Stimulated activated CD8-positive, alpha-beta memory T cell treated with anti-CD3 and anti-CD28 coated beads, Interleukin-4, amount 100 ng/mL, for 1 hour (primary cell): ENCODE data around the gene NDUFS6.
"Not testable (repeated sequence)": the region's sequence is repeated elsewhere in the genome, so short reads cannot be mapped to it uniquely, and the experiment has no call there.

Source experiments
- DNase-seq, 2 donors: peaks; one replicate each; pipeline ENCODE4 v3.0.0-alpha.2; 2020; ENCODE audit warnings: low read depth in 2 of 2, low spot score in 1 of 2

The NDUFS6 gene

DNA sequence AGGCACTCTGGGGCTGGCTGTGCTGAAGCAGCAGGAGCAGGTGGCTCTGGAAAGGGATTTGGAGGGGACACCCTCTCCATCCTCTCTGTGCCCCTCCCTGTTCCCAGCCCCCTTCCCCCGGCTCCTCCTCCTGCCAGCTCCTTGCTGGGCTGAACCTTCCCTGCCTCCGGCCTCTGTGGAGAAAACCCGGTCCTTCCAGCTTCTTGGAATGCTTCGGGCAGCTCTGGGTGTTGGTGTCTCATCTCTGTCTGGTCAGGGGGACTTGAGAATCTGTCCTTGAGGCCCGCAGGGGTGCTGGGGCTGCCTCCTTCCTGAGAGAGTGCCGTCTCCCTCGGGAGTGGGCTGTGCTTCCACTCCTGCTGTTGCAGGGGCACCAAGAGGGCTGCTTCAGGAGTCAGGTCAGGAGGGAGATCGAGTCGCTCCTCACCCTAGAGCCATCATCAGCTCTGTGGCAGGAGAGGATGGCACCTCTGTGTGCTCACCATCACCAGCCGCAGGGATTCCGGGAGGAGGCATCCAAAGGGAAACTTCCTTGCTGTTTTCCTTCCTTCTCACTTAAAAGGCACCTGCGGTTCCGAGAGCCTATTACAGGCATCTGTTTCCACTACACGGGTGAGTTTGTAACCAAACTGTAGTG is 30.6 kb downstream of the NDUFS6 start:
- DNase-seq: no peak

DNA sequence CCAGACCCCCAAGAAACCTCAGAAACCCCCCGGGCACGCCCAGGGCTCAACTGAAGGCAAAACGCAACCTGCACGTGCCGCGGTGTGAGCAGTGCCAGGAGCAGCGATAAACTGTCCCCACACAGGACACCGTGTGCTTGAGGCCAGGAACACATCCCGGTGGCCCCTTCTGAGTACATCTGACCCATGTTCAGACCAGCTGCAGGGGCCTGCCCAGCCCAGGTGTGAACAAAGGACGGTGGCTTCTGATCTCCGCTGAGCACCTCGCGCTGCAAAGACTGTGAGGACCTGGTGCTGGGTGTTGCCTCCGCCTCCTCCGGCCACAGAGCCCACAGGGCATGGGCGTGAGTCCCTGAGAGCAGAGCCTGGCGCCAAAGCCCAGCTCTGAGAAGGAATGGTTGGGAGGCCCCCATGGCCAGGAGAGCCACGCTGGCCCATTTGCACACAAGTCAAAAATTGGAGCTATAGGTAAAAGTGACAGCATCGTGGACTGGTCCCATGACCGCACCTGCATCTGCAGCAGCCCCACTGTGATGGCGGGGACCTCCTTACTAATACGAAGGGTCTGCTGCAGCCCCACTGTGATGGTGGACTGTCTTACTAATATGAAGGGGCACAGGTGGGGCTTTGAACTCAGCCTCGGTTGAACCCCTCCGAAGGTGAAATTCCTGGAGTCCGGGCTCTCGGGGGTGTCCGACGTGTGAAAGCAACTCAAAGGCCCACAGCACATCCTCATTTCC is 31.5 kb downstream of the NDUFS6 start:
- DNase-seq: no peak

DNA sequence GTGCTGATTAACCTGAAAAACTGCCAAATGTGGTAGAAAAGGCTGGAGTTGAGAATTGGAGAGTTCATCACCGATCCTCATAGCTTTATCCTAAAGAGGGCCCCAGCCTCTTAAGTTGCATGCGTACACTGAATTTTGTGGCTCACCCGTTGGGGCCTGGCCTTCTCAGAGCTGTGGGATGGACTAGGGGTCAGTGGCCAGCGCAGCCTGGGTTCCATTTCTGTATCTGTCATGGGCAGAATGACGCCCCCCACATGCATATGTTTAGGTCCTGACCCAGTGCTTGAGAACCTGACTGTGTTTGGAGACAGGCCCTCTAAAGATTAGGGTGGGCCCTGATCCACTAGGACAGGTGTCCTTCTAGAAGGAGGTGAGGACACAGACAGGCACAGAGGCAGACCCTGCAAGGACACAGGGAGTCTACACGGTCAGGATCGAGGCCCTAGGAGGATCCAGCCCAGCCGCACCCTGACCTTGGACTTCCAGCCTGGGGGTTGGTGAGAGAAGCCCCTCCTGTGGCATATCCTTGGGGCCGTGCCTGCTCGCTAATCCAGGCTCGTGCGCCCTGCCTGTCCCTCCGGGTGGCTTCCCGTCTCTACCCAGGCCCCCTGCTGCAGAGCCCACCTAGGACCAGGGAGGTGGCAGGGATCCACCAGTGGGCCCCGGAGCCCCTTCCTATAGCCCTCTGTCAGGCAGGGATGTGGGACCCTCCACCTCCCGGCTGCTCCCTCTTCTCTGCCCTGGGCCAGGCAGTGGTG is 32.2 kb downstream of the NDUFS6 start:
- DNase-seq: no peak

DNA sequence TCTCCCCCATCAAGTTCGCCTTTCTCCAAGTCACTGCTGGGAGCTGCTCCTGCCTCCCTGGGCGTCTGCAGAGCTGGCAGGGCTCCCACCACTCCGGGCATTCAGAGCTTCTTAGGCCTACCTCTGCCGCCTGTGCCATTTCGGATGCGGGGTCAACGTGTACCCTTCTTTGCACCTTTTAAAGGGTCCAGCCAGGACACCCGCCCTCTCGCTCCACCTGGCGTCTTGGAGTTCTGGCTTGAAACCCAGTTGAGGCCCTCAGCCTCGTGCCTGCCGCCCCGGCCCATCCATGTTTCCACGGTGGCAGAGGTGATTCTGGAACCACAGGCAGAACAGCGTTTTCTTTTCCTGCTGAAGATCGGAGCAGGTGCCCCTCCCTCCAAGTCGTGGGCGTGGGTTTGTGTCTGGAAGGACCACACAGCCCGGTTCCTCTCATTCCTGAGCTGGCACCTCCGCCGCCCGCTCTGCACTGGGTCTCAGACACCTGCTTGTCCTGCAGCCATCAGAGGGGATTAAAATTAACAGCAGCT is 32.9 kb downstream of the NDUFS6 start:
- DNase-seq: no peak

DNA sequence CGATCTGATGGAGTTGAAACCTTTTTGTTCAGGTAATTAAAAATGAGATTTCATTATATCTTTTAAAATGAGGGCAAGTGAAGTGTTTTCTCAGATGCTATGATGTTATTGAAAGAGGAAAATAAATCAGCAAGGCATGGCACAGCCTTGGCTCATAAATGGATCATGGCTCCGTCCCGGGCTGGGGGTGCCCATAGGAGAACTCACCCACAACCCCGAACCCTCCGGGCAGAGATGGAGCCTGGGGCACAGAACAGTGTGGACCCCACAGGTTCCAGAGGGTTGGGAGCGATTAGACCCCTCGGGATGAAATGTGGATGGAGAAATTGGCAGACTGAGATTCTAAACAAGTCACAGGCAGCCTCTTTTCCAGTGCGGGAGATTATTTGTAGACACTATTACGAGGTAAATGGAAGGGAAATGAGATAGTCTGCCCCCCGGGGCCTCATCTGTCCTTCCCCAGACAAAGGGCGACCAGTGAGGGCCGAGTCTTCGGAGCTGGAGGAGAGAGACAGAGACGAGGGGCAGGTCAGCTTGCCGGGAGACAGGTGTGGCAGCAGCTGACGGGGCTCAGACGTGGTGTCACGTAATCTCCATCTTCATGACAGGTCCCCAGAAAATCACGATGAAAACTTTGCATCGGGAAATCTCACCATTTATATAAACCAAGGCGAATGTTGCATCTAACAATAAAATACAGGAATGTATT is 33.7 kb downstream of the NDUFS6 start:
- no peak for DNase-seq

DNA sequence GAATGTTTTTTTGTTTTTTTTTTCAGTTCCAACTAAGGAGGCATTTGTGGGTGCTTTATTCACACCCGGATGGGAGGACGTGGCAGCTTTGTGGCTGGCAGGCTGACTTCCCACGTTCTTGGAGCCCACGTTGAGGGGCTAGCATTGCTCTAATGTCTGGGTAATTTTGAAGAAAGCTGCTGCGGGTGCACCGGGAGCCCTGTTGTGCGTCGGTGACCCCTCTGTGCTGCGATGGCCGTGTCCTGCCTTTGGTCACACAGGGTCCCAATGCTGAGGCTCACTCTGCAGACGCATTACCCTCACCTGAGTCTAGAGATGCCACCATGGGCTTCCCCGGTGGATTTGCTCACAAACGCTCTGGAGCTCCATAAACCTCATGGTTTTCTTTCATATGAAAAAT is 34.2 kb downstream of the NDUFS6 start:
- DNase-seq: no peak

DNA sequence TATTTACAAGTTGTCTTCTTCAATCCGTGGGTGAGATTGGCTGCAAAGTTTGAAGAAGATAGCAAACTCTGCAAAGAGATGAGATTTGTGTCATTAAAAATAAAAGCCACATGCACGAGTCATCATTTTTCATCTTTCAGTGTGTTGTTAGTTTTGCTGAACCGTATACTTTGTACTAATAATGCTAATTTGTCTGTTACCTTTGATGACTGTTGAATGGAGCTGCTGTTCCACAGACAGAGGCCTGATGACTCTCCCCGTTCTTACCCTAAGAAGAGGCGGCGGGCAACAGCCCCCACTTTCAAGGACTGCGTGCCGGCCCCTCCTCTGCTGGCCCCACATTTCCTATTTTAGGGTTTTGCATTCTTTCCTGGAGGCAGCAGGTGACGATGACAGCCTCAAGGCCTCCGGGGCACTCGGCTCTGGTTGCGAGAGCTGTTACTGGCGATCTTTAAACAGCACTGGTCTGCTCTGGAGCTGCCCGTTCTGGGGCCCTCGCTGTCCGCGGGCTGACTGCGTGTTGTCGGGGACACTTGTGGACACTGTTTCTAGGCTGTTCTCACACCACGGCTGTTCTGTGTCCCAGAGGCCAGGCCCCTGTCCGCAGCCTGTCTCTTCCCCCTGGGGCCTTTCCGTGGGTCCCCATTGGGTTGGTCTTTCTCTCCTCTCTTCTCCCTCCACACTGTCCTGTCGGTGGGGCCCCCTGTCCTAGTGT is 35.1 kb downstream of the NDUFS6 start:
- DNase-seq: no peak

DNA sequence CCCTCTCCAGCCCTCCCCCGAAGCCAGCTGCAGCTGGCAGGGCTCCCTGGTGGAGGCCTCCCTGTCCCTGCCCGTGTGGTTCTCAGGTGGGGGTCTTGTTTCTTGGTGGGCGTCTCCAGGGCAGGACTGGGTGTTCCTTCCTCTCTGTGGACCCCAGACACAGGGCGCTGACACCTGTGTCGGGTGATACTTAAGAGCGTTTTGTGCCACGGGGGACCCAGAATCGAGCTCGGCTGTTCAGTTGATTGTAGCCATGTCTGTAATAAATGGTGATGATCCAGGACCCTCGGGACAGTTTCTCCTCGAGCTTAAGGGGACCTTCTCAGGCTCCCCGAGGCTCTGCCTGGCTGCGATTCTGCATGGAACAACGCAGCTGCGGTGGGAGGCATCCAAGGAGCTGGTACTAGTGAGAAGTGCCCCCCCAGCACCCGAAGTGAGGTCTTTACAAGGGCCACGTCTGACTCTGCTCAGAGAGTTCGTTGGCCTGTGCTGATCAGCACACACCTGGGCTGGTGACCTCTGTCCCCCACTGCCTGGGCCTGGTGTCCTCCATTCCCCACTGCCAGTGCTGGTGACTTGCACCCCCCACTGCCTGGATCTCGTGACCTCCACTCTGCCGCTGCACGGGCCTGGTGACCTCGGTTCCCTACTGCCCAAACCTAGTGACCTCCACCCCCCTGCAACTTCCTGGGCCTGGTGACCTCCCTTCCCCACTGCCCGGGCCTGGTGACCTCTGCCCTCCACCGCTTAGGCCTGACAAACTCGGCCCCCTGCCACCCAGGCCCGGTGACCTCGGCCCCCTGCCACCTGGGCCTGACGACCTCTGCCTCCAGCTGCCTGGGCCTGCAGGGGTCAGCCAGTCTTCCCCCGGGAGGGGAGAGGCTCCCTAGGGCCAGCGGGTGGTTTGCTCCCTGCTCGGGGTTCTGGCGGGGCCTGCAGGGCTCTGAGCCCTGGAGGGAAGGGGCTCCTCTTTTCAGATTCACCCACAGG is 36.0 kb downstream of the NDUFS6 start:
- no peak for DNase-seq

DNA sequence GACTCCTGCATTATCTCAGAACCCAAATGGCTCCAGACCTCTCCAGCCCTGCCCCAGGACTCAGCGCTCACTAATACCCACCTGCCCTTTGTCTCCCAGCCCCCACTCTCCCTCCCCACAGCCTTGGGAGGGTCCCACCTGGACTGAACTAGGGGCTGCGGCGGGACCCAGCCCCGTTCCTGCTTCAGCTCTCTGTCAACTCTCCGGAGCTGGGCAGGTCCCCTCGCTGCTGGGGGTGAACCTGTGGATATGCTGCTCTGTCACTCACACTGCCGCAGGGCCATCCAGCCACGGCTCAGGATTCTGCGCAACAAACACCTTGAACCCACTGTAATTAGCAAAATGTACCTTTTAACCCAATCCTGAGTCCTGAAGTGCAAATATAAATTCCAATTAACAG is 36.8 kb downstream of the NDUFS6 start:
- DNase-seq: no peak

DNA sequence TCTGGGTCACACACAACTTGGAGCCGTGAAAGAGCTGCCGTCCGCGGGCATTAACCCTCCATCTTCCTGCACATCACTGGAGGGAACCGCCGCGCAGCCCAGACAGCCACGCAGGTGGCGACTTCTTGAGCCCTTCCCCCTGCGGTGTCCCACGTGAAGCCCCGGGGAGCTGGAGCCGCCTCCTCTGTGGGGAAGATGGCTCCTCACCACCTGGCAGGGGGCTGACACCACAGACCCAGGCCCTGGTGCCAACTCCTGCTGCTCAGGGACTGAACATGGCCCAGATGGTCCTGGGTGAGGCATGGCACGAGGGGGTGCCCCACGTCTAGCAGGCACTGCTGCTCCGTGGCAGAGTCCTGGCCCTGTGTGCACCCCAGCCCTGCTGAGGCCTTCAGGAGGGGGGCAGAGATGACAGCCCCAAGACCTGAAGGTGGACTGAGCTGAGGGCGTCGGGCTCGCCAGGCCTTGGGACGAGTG is 38.9 kb downstream of the NDUFS6 start:
- DNase-seq: no peak

DNA sequence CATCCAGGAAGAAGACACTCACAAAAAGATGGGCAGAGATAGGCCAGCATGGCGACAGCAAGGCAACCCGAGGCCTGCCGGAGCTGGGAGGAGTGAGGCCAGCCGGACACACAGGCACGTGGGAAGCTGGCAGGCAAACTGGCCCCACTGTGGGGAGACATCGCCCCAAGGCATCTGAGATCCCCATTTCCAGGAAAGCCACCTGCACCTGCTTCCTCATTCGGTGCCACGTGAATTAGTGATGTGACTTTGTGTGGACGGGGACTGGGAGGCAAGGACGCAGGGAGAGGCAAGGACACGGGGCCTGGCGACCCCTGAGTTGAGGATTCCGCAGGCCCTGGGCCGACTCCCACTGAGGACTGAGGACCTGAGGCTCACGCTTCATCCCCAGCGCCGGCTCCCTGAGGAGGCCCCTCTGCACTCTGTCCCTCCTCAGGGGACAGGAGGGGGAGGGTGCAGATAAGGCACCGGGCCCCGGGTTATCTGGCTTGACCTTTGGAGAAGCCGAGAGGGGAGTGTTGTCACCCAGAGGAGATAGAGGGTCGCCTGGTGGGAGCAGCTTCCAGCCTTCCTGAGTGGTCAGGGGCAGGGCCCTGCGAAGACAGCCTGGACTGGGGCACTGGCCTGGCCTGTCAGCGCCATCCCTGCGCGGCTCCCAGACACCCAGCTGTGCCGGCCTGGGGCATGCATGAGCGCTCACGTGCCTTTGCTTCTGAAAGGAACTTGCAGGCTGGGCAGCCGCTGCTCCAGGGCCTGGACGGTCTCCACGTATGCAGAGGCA is 39.7 kb downstream of the NDUFS6 start:
- DNase-seq: no peak

DNA sequence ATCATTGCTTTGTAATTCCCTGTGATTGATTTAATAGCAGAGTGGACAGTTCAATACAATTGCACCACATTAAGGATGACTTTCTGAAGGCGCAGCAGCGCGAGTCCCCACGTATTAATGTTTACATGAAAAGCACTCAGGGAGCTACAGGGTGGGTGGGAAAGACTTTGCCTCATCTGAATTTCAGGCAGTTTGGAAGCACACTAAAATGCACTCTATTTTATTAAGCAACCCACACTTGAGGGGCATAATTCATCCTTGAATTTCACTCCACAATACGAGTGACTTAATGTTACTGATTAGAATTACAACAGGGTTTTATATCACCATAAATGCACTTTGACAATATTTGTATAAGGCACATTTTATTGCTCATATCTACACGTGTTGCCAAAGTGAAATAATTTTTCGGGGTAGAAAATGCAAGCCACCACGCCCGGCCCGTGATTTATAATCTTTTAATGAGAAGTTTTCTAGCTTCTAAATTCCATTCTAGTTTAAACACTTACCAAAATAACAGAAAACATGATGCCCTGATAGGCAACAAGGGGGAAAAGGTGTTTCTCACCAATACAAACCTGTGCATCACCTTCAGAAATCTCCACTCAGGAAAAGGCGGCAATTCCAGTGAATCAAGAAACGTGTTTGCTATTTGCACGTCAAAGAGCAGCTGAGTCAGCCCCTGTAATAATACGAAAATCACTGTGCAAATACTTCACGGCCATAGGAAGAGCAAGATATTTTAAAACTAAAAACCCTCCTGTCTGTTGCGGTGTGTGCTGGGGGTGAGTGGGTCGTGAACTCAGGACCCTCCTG is 41.0 kb downstream of the NDUFS6 start:
- DNase-seq: no peak

DNA sequence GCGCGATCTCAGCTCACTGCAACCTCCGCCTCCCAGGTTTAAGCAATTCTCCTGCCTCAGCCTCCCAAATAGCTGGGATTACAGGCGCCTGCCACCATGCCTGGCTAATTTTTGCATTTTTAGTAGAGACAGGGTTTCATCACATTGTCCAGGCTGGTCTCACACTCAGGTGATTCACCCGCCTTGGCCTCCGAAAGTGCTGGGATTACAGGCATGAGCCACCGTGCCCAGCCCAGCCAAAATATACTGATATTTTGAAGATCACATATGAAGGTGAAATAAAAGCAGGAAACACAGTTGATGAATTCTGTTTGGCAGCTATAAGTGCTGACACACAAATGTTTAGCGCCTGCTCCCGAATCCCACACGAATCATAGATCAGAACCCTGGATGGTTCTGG is 42.6 kb downstream of the NDUFS6 start:
- DNase-seq: not testable (repeated sequence)

DNA sequence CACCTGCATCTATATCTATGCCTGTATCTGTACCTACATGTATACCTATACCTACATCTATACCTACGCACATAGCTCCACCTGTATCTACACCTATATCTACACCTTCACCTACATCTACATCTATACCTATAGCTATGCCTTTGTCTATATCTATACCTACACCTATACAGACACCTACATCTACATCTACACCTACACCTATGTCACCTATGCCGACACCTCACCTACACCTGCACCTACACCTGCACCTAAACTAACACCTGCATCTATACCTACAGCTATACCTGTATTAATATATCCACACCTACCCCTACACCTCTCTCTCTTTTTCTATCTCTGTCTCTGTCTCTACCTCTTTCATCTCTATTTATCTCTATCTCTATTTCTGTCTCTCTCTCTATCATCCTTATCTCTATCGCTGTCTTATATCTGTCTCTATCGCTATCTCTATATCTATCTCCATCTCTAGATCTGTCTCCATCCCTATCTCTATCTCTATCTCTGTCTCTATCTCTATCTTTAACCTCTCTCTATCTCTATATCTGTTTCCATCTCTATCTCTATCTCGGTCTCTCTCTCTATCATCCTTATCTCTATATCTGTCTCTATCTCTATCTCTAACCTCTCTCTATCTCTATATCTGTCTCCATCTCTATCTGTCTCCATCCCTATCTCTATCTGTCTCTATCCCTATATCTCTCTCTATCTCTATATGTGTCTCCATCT is 43.7 kb downstream of the NDUFS6 start:
- no peak for DNase-seq

DNA sequence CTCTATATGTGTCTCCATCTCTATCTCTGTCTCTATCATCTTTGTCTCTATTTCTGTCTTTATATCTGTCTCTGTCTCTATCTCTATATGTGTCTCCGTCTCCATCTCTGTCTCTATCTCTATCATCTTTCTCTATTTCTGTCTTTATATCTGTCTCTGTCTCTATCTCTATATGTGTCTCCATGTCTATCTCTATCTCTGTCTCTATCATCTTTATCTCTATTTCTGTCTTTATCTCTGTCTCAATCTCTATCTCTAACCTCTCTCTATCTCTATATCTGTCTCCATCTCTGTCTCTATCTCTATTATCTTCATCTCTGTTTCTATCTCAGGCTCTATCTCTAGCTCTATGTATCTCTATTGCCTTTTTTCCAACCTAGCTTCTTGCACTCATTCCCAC is 44.5 kb downstream of the NDUFS6 start:
- DNase-seq: no peak

DNA sequence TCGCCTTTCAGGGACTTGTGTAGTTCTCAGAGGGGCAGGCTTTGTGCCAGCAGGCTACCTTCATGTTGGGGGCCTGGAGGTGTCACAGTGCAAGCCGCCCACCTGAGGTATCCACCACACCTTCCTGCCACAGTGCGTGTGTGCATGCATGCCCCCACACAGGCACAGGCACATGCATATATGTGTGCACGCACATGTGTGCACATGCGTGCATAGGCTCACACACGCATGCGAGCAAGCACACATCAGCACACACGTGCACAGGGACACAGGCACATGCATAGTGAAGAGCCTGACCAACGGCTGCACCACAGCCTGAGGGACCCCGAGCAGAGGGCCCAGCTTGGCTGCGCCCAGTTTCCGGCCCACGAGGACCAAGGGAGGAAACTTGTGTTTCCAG is 45.4 kb downstream of the NDUFS6 start:
- DNase-seq: no peak

DNA sequence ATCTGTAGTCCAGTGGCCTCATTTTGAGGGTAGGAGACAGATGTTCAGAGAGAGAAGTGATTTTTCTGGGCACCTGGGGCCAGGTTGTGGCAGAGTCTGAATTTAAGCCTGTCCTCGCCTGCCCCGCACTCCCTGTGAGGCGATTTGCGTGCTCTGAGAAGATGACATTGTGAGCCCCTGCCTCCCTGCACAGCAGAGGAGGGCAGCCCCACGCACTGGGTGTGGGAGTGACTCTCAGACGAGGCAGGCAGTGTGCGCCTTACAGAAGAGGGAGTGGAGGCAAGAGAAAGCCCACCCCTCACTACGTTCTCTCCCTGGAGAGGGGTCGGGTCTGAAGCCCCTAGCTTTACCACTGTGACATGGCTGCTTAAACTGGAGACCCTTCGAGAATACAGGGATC is 45.8 kb downstream of the NDUFS6 start:
- DNase-seq: no peak
